ENCODE results near the gene C2CD2.

GRCh38 chr21:41867313-41867712 lies 86.5 kb downstream of the C2CD2 start:
- TF ChIP-seq CTCF (IDR thresholded peaks at IDR 0.05) (no peak), POLR2A (IDR thresholded peaks at IDR 0.05) (no peak)

Measured in adrenal gland (tissue), 5 donors.